Liver (tissue), 3 donors: ENCODE data around the gene RBM5.

Experiments used
- SP1 ChIP-seq: IDR thresholded peaks from 2 replicates; pipeline ENCODE4 v1.6.1; 2018; ENCODE audit warnings: antibody characterized with exemption, mild to moderate bottlenecking
- TAF1 ChIP-seq: conservative IDR thresholded peaks from 2 replicates; pipeline ENCODE4 v1.6.1; 2016; ENCODE audit warnings: antibody characterized with exemption, mild to moderate bottlenecking
- TF ChIP-seq, protein P1 (sequence below): fragments of 150-350 bp; IDR thresholded peaks from 2 replicates; pipeline ENCODE4 v1.5.1; 2017; ENCODE audit warnings: improper control_type of control experiment, low read depth, low read length; ENCODE audit not compliant: missing input control
- TF ChIP-seq, protein P2 (sequence below): IDR thresholded peaks from 2 replicates; pipeline ENCODE4 v1.6.1; 2016; ENCODE audit warnings: antibody characterized with exemption
- TF ChIP-seq, protein P3 (sequence below): IDR thresholded peaks from 2 replicates; pipeline ENCODE4 v1.6.1; 2016; ENCODE audit warnings: antibody characterized with exemption
- donor health status: healthy.
- donor health status: healthy.

DNA sequence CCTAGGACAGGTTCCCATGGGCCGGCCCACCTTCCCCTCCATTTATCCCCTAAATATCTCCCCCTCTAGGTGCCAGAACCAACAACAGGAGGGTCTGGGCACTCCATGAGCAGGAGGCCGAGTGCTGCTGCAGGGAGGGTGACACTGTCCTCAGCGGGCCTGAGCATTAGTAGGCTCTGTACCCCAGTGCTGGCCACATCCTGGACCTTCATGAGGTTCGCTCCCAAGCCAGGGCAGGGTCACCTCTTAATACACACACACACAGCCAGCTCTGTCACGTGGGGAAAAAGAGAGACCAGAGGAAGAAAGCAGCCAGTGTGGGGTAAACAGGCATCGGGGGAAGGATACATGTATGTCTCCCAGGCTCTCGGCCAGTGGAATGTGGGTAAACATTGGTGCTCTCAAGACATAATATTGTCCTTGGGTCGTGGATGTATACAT, 38.6 kb downstream of the RBM5 start:
- TF ChIP-seq, protein P1, sequence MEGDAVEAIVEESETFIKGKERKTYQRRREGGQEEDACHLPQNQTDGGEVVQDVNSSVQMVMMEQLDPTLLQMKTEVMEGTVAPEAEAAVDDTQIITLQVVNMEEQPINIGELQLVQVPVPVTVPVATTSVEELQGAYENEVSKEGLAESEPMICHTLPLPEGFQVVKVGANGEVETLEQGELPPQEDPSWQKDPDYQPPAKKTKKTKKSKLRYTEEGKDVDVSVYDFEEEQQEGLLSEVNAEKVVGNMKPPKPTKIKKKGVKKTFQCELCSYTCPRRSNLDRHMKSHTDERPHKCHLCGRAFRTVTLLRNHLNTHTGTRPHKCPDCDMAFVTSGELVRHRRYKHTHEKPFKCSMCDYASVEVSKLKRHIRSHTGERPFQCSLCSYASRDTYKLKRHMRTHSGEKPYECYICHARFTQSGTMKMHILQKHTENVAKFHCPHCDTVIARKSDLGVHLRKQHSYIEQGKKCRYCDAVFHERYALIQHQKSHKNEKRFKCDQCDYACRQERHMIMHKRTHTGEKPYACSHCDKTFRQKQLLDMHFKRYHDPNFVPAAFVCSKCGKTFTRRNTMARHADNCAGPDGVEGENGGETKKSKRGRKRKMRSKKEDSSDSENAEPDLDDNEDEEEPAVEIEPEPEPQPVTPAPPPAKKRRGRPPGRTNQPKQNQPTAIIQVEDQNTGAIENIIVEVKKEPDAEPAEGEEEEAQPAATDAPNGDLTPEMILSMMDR, result no peak
- TF ChIP-seq SP1, result no peak
- TF ChIP-seq, protein P2, sequence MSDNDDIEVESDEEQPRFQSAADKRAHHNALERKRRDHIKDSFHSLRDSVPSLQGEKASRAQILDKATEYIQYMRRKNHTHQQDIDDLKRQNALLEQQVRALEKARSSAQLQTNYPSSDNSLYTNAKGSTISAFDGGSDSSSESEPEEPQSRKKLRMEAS, result no peak
- TF ChIP-seq, protein P3, sequence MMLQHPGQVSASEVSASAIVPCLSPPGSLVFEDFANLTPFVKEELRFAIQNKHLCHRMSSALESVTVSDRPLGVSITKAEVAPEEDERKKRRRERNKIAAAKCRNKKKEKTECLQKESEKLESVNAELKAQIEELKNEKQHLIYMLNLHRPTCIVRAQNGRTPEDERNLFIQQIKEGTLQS, result no peak
- TF ChIP-seq TAF1, result no peak
